K562 (cell line): Measurements from ENCODE around the gene BNIPL. TPM values are rescaled to one million over a fixed set of nuclear protein-coding genes. Genes with fewer than 3 reads are reported as not detected.

Experiments
- BCLAF1 ChIP-seq, 2 experiments: fragments of 450-650 bp in 1 of 2; IDR thresholded peaks; 2 replicates each; pipeline ENCODE4 v1.6.1; 2011 to 2017; ENCODE audit warnings: low read depth in 2 of 2, antibody characterized with exemption in 1 of 2, borderline replicate concordance in 1 of 2, low read length in 1 of 2, mild to moderate bottlenecking in 1 of 2, mixed read lengths in 1 of 2; ENCODE audit not compliant: control insufficient read depth in 1 of 2
- BCOR ChIP-seq: fragments of 450-650 bp; IDR thresholded peaks from 2 replicates; pipeline ENCODE4 v1.6.1; 2016
- CLOCK ChIP-seq: fragments of 250-450 bp; sonication (Bioruptor Pico); IDR thresholded peaks from 2 replicates; pipeline ENCODE4 v1.4.0; 2020; ENCODE audit warnings: mild to moderate bottlenecking, moderate library complexity, borderline replicate concordance
- COPS2 ChIP-seq: fragments of 450-650 bp; conservative IDR thresholded peaks from 2 replicates; pipeline ENCODE4 v1.6.1; 2016; ENCODE audit warnings: mild to moderate bottlenecking, moderate library complexity
- DNMT1 ChIP-seq: fragments of 450-650 bp; IDR thresholded peaks from 2 replicates; pipeline ENCODE4 v1.6.1; 2016; ENCODE audit warnings: antibody characterized with exemption, mild to moderate bottlenecking
- EGR1 ChIP-seq: fragments of 450-650 bp; conservative IDR thresholded peaks from 2 replicates; pipeline ENCODE4 v1.6.1; 2017; ENCODE audit warnings: mild to moderate bottlenecking
- GATAD2A ChIP-seq: fragments of 450-650 bp; IDR thresholded peaks from 2 replicates; pipeline ENCODE4 v1.6.1; 2017
- IFI16 ChIP-seq: fragments of 250-450 bp; sonication (Bioruptor Pico); IDR thresholded peaks from 2 replicates; pipeline ENCODE4 v2.1.2; 2022; ENCODE audit warnings: mild to moderate bottlenecking, inconsistent platforms
- MCM5 ChIP-seq: fragments of 450-650 bp; IDR thresholded peaks from 2 replicates; pipeline ENCODE4 v1.6.1; 2016; ENCODE audit warnings: low read depth
- NCOA6 ChIP-seq: fragments of 450-650 bp; IDR thresholded peaks from 2 replicates; pipeline ENCODE4 v1.6.1; 2017; ENCODE audit warnings: mild to moderate bottlenecking
- NR2C1 ChIP-seq, 2 experiments: fragments of 450-650 bp; IDR thresholded peaks; 2 replicates each; pipeline ENCODE4 v1.6.1; 2017; ENCODE audit warnings: mild to moderate bottlenecking in 2 of 2, antibody characterized with exemption in 1 of 2, inconsistent platforms in 1 of 2, missing compliant biosample characterization in 1 of 2, missing genetic modification characterization in 1 of 2
- NR2F6 ChIP-seq: fragments of 450-650 bp; formaldehyde crosslinking; IDR thresholded peaks from 2 replicates; pipeline ENCODE4 v1.4.0; 2020; ENCODE audit warnings: mild to moderate bottlenecking
- NUFIP1 ChIP-seq: fragments of 450-650 bp; IDR thresholded peaks from 2 replicates; pipeline ENCODE4 v1.6.1; 2018; ENCODE audit not compliant: partially characterized antibody
- RAD51 ChIP-seq: fragments of 450-650 bp; IDR thresholded peaks from 2 replicates; pipeline ENCODE4 v1.7.1; 2016; ENCODE audit warnings: low read depth, mild to moderate bottlenecking, borderline replicate concordance
- RBM39 ChIP-seq: fragments of 200-400 bp; formaldehyde crosslinking; optimal IDR thresholded peaks from 2 replicates; pipeline ENCODE3; 2018; ENCODE audit warnings: low read depth, low read length
- RFX7 ChIP-seq: fragments of 250-450 bp; sonication (Bioruptor Pico); IDR thresholded peaks from 2 replicates; pipeline ENCODE4 v1.5.1; 2021; ENCODE audit warnings: mild to moderate bottlenecking
- TAL1 ChIP-seq: fragments of 450-650 bp; IDR thresholded peaks from 2 replicates; pipeline ENCODE4 v1.6.1; 2016; ENCODE audit warnings: mild to moderate bottlenecking
- ZNF263 ChIP-seq: sonication (generic); formaldehyde crosslinking; IDR thresholded peaks from 2 replicates; pipeline ENCODE4 v1.8.0; 2022; ENCODE audit warnings: mild to moderate bottlenecking, missing genetic modification reagents, borderline replicate concordance
- ZNF518B ChIP-seq: fragments of 250-450 bp; sonication (Bioruptor Pico); IDR thresholded peaks from 2 replicates; pipeline ENCODE4 v1.5.0; 2021; ENCODE audit warnings: mild to moderate bottlenecking, moderate library complexity
- ZNF551 ChIP-seq: fragments of 250-450 bp; sonication (Bioruptor Pico); IDR thresholded peaks from 2 replicates; pipeline ENCODE4 v1.5.0; 2021; ENCODE audit warnings: mild to moderate bottlenecking, moderate library complexity
- polyA plus RNA-seq, 8 experiments: library from polyadenylated mRNA; depleted of rRNA in 4 of 8; stranded (reverse) in 5 of 8; unstranded in 3 of 8; fragments of >200 nt; fragmentation: Nextera tagmentation in 2 of 8; fragmentation: Illumina TruSeq in 1 of 8; extraction: Ambion mirVana in 2 of 8; extraction: Trizol in 1 of 8; gene quantifications; 2 replicates each; pipeline versions ENCODE4 v1.2.1 to v1.2.3, GENCODE V29; 2011 to 2014; ENCODE audit warnings: inconsistent platforms in 1 of 8, missing spikeins in 1 of 8
- total RNA-seq, 7 experiments: library from RNA; depleted of rRNA in 6 of 7; stranded (reverse); fragments of >200 nt in 6 of 7; fragmentation: Illumina TruSeq in 2 of 7; extraction: Trizol in 2 of 7; gene quantifications; 2 replicates each; pipeline versions ENCODE4 v1.2.1 to v1.2.3, GENCODE V29; 2011 to 2021; ENCODE audit warnings: low replicate concordance in 1 of 7

BNIPL gene
- total and polyA plus RNA-seq, 9 of the 15 experiments (the other 6 are each of a cell fraction or from before 2014, with no cell fraction given): 0.08 to 1.4 (median 0.68) TPM

- TF ChIP-seq CLOCK (CRISPR knock-in tag): no peak
- peak; percentile 89 for TF ChIP-seq NR2C1 (IDR thresholded peaks at IDR 0.05)
- peak; percentile 86; the same call in 1 of the 2 replicates for TF ChIP-seq NR2C1 (tag; IDR thresholded peaks at IDR 0.05)
- no peak for TF ChIP-seq GATAD2A
- no peak for TF ChIP-seq ZNF551
- no peak for TF ChIP-seq DNMT1
- peak; percentile 23 to 60; a peak in 1 of 4 replicates for TF ChIP-seq BCLAF1 (IDR thresholded peaks at IDR 0.05; ENCODE audit: borderline replicate concordance in 1 of 2, control insufficient read depth in 1 of 2, low read depth in 2 of 2, low read length in 1 of 2)
- no peak for TF ChIP-seq ZNF518B (CRISPR knock-in tag)
- TF ChIP-seq EGR1: peak; percentile 67
- no peak for TF ChIP-seq RBM39
- TF ChIP-seq TAL1: no peak
- peak; percentile 57; the same call in 1 of the 2 replicates for TF ChIP-seq ZNF263 (CRISPR knock-in tag)
- no peak for TF ChIP-seq RAD51
- TF ChIP-seq BCOR: peak; percentile 70
- no peak for TF ChIP-seq RFX7 (CRISPR knock-in tag)
- no peak for TF ChIP-seq MCM5
- TF ChIP-seq COPS2: no peak
- no peak for TF ChIP-seq NUFIP1
- TF ChIP-seq IFI16: no peak
- TF ChIP-seq NR2F6 (CRISPR knock-in tag): no peak
- peak; percentile 68; the same call in 1 of the 2 replicates for TF ChIP-seq NCOA6
Measured at GRCh38 chr1:151008244-151009205, 27.9 kb upstream of the BNIPL start, which contains the start of gene PRUNE1 (continued).
